ENCODE measurements around the gene LRRC74A.

GRCh38 chr14:76836029-76836630, 9.9 kb downstream of the LRRC74A start:
- TF ChIP-seq, protein P1, sequence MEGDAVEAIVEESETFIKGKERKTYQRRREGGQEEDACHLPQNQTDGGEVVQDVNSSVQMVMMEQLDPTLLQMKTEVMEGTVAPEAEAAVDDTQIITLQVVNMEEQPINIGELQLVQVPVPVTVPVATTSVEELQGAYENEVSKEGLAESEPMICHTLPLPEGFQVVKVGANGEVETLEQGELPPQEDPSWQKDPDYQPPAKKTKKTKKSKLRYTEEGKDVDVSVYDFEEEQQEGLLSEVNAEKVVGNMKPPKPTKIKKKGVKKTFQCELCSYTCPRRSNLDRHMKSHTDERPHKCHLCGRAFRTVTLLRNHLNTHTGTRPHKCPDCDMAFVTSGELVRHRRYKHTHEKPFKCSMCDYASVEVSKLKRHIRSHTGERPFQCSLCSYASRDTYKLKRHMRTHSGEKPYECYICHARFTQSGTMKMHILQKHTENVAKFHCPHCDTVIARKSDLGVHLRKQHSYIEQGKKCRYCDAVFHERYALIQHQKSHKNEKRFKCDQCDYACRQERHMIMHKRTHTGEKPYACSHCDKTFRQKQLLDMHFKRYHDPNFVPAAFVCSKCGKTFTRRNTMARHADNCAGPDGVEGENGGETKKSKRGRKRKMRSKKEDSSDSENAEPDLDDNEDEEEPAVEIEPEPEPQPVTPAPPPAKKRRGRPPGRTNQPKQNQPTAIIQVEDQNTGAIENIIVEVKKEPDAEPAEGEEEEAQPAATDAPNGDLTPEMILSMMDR (IDR thresholded peaks at IDR 0.05) = no peak
- TF ChIP-seq POLR2A (IDR thresholded peaks at IDR 0.05; ENCODE audit: low read depth) (no peak), POLR2AphosphoS5 (IDR thresholded peaks at IDR 0.05) (no peak), EP300 (IDR thresholded peaks at IDR 0.05) (no peak)
